GM12878 (cell line): ENCODE results near the gene EFNA1. TPM values are rescaled to one million over a fixed set of nuclear protein-coding genes. Genes with fewer than 3 reads are reported as not detected.

ENCODE experiments used
- ATF7 ChIP-seq: fragments of 450-650 bp; IDR thresholded peaks from 2 replicates; pipeline ENCODE4 v1.6.1; 2016; ENCODE audit warnings: low read depth, mild to moderate bottlenecking
- BACH1 ChIP-seq: fragments of 450-650 bp; IDR thresholded peaks from 2 replicates; pipeline ENCODE4 v1.6.1; 2017; ENCODE audit warnings: mild to moderate bottlenecking, borderline replicate concordance
- CREM ChIP-seq: IDR thresholded peaks from 2 replicates; pipeline ENCODE4 v1.6.1; 2014; ENCODE audit warnings: antibody characterized with exemption, low read depth
- E4F1 ChIP-seq: fragments of 450-650 bp; IDR thresholded peaks from 2 replicates; pipeline ENCODE4 v1.6.1; 2018; ENCODE audit warnings: borderline replicate concordance, mild to moderate bottlenecking; ENCODE audit not compliant: partially characterized antibody
- EP300 ChIP-seq, 2 experiments: fragments of 150-350 bp in 1 of 2; IDR thresholded peaks; 2 replicates each; pipeline ENCODE4 v1.6.1; 2011 to 2012; ENCODE audit warnings: low read depth in 2 of 2, low read length in 2 of 2, borderline replicate concordance in 1 of 2, improper control_type of control experiment in 1 of 2, inconsistent platforms in 1 of 2; ENCODE audit not compliant: control insufficient read depth in 1 of 2
- ETV6 ChIP-seq, 2 experiments: fragments of 450-650 bp in 1 of 2; IDR thresholded peaks in 1 of 2; conservative IDR thresholded peaks in 1 of 2; 2 replicates each; pipeline ENCODE4 v1.6.1; 2014; ENCODE audit warnings: antibody characterized with exemption in 1 of 2, borderline replicate concordance in 1 of 2, low read depth in 1 of 2, mild to moderate bottlenecking in 1 of 2, moderate library complexity in 1 of 2
- NFIC ChIP-seq: IDR thresholded peaks from 2 replicates; pipeline ENCODE4 v1.6.1; 2012; ENCODE audit warnings: low read depth, mild to moderate bottlenecking, inconsistent platforms, low read length, moderate library complexity
- NFXL1 ChIP-seq: fragments of 450-650 bp; IDR thresholded peaks from 2 replicates; pipeline ENCODE4 v1.6.1; 2017; ENCODE audit warnings: antibody characterized with exemption, mild to moderate bottlenecking, borderline replicate concordance
- NFYB ChIP-seq: IDR thresholded peaks from 2 replicates; pipeline ENCODE4 v1.6.1; 2011; ENCODE audit warnings: low read depth, mild to moderate bottlenecking, low read length, improper control_type of control experiment, moderate library complexity; ENCODE audit not compliant: insufficient read depth
- NR2C1 ChIP-seq: fragments of 450-650 bp; IDR thresholded peaks from 2 replicates; pipeline ENCODE4 v1.6.1; 2017; ENCODE audit warnings: antibody characterized with exemption, mild to moderate bottlenecking, moderate library complexity
- NR2F1 ChIP-seq: fragments of 450-650 bp; conservative IDR thresholded peaks from 2 replicates; pipeline ENCODE4 v1.6.1; 2017; ENCODE audit warnings: mild to moderate bottlenecking
- PKNOX1 ChIP-seq: fragments of 450-650 bp; IDR thresholded peaks from 2 replicates; pipeline ENCODE4 v1.6.1; 2016; ENCODE audit warnings: mild to moderate bottlenecking
- POLR2AphosphoS5 ChIP-seq: IDR thresholded peaks from 2 replicates; pipeline ENCODE4 v1.6.1; 2011; ENCODE audit warnings: mild to moderate bottlenecking, low read length, inconsistent platforms
- RAD51 ChIP-seq: fragments of 450-650 bp; IDR thresholded peaks from 2 replicates; pipeline ENCODE4 v1.6.1; 2016; ENCODE audit warnings: moderate library complexity, mild to moderate bottlenecking, inconsistent platforms
- RCOR1 ChIP-seq: conservative IDR thresholded peaks from 2 replicates; pipeline ENCODE4 v1.6.1; 2012; ENCODE audit warnings: low read depth, low read length, improper control_type of control experiment
- SKIL ChIP-seq: fragments of 450-650 bp; IDR thresholded peaks from 2 replicates; pipeline ENCODE4 v1.6.1; 2017; ENCODE audit warnings: mild to moderate bottlenecking, low read depth, inconsistent platforms; ENCODE audit not compliant: poor library complexity, severe bottlenecking
- SRF ChIP-seq, 2 experiments: IDR thresholded peaks; 2 replicates each; pipeline ENCODE4 v1.6.1; 2011; ENCODE audit warnings: low read depth in 2 of 2, low read length in 2 of 2, mild to moderate bottlenecking in 1 of 2, moderate library complexity in 1 of 2
- SUZ12 ChIP-seq: fragments of 200-600 bp; sonication (generic); IDR thresholded peaks from one replicate; pipeline ENCODE4 v1.6.1; 2018; ENCODE audit warnings: antibody characterized with exemption, mild to moderate bottlenecking; ENCODE audit not compliant: unreplicated experiment
- TAF1 ChIP-seq: IDR thresholded peaks from 2 replicates; pipeline ENCODE4 v1.6.1; 2011; ENCODE audit warnings: mild to moderate bottlenecking, low read depth, low read length, borderline replicate concordance
- TCF7 ChIP-seq: IDR thresholded peaks from 2 replicates; pipeline ENCODE4 v1.6.1; 2014; ENCODE audit warnings: antibody characterized with exemption, borderline replicate concordance
- YBX1 ChIP-seq: fragments of 450-650 bp; IDR thresholded peaks from 2 replicates; pipeline ENCODE4 v1.6.1; 2016; ENCODE audit warnings: antibody characterized with exemption
- ZSCAN29 ChIP-seq: fragments of 450-650 bp; IDR thresholded peaks from 2 replicates; pipeline ENCODE4 v1.6.1; 2017; ENCODE audit warnings: mild to moderate bottlenecking, moderate library complexity
- polyA plus RNA-seq, 11 experiments: library from polyadenylated mRNA; depleted of rRNA in 4 of 11; unstranded in 6 of 11; stranded (reverse) in 5 of 11; fragments of >200 nt; fragmentation: Nextera tagmentation in 4 of 11; fragmentation: Illumina TruSeq in 1 of 11; extraction: Ambion mirVana in 4 of 11; extraction: Trizol in 1 of 11; gene quantifications; 1 replicate in 1 of 11; 2 replicates in 10 of 11; pipeline versions ENCODE4 v1.2.1 to v1.2.3, GENCODE V29; 2011 to 2016; ENCODE audit warnings: inconsistent platforms in 2 of 11, missing spikeins in 2 of 11, low read depth in 1 of 11
- total RNA-seq, 4 experiments: library from RNA; depleted of rRNA in 3 of 4; stranded (reverse); fragments of >200 nt in 3 of 4; fragmentation: Illumina TruSeq in 1 of 4; extraction: Trizol in 1 of 4; gene quantifications; 2 replicates each; pipeline versions ENCODE4 v1.2.1 to v1.2.3, GENCODE V29; 2013 to 2021

EFNA1 gene
- total and polyA plus RNA-seq, 10 of the 15 experiments (the other 5 are each of a cell fraction or from before 2014, with no cell fraction given) = 0.13 to 7.5 (median 0.28) TPM; not detected in 5

- no peak for TF ChIP-seq RCOR1
- TF ChIP-seq ETV6 (conservative IDR thresholded peaks at IDR 0.05 in 1 of 2, IDR thresholded peaks at IDR 0.05 in 1 of 2; ENCODE audit: borderline replicate concordance in 1 of 2, low read depth in 1 of 2) = no peak
- no peak for TF ChIP-seq SRF (IDR thresholded peaks at IDR 0.05; ENCODE audit: low read depth in 2 of 2, low read length in 2 of 2)
- no peak for TF ChIP-seq NFYB
- TF ChIP-seq CREM = no peak
- TF ChIP-seq SUZ12 = peak; percentile 44
- peak; percentile 94 for TF ChIP-seq RAD51
- no peak for TF ChIP-seq POLR2AphosphoS5
- TF ChIP-seq EP300 (IDR thresholded peaks at IDR 0.05; ENCODE audit: borderline replicate concordance in 1 of 2, control insufficient read depth in 1 of 2, low read depth in 2 of 2, low read length in 2 of 2) = no peak
- TF ChIP-seq NR2F1 = 0 out of 2 replicates have a peak, but pooled peaks have one; percentile 33
- TF ChIP-seq YBX1 = no peak
- TF ChIP-seq ZSCAN29 = no peak
- no peak for TF ChIP-seq TCF7
- TF ChIP-seq E4F1 = no peak
- TF ChIP-seq PKNOX1 = peak; percentile 22; the same call in 1 of the 2 replicates
- no peak for TF ChIP-seq SKIL
- TF ChIP-seq NFXL1 = no peak
- peak; percentile 35; the same call in 1 of the 2 replicates for TF ChIP-seq BACH1
- no peak for TF ChIP-seq NFIC
- TF ChIP-seq TAF1 = no peak
- TF ChIP-seq NR2C1 = no peak
- TF ChIP-seq ATF7 = no peak
Measured at GRCh38 chr1:155080312-155081228, 47.1 kb upstream of the EFNA1 start (continued).
